Esophagus squamous epithelium (tissue), 4 donors: ENCODE results near the gene CPED1.

Experiments
- CTCF ChIP-seq, 6 experiments: fragments of 450-650 bp in 4 of 6; fragments of 200-600 bp in 2 of 6; sonication (generic) in 2 of 6; IDR thresholded peaks; one replicate each; pipeline ENCODE4 v1.5.1; 2016 to 2019; ENCODE audit warnings: antibody characterized with exemption in 6 of 6, mild to moderate bottlenecking in 4 of 6, moderate library complexity in 4 of 6
- POLR2A ChIP-seq, 4 donors: fragments of 450-650 bp; IDR thresholded peaks; one replicate each; pipeline ENCODE4 v1.6.1; 2017; ENCODE audit warnings: antibody characterized with exemption in 4 of 4, mild to moderate bottlenecking in 4 of 4, moderate library complexity in 3 of 4

- TF ChIP-seq CTCF (IDR thresholded peaks at IDR 0.05) (no peak), POLR2A (IDR thresholded peaks at IDR 0.05) (no peak)
Observed at GRCh38 chr7:121046893-121047468, 58.5 kb downstream of the CPED1 start.
